ENCODE data around the gene GMNC.

GMNC gene

GRCh38 chr3:190867071-190867470 lies 4.6 kb upstream of the GMNC start:
- DNase-seq (ENCODE audit: low spot score) = no peak
- CTCF ChIA-PET = no interaction called here
- TF ChIP-seq CTCF (conservative IDR thresholded peaks at IDR 0.05; ENCODE audit: low read depth) = no peak
- H3K27ac ChIP-seq = no peak overlapping the region
- POLR2A ChIA-PET (ENCODE audit: low non-redundant PET) = no interaction called here

GRCh38 chr3:190865828-190866227 lies 3.3 kb upstream of the GMNC start:
- peak; percentile 17 for DNase-seq (ENCODE audit: low spot score)
- TF ChIP-seq CTCF (conservative IDR thresholded peaks at IDR 0.05; ENCODE audit: low read depth) = no peak
- POLR2A ChIA-PET (ENCODE audit: low non-redundant PET) = no interaction called here
- no peak overlapping the region for H3K27ac ChIP-seq
- CTCF ChIA-PET = interaction anchor here (0.5 to 0.6 kb wide), 2 partner anchors 53 to 60 kb away, joined by 3 read pairs; no protein-coding TSS in a partner anchor

GRCh38 chr3:190865419-190865818 lies 2.9 kb upstream of the GMNC start:
- ChIA-PET CTCF (interaction anchor here (0.5 kb wide), 1 partner anchor 54 kb away, joined by 3 read pairs; no protein-coding TSS in a partner anchor), POLR2A (ENCODE audit: low non-redundant PET) (no interaction called here)

GRCh38 chr3:190864002-190864401 lies 1.5 kb upstream of the GMNC start:
- no peak for DNase-seq (ENCODE audit: low spot score)
- no peak overlapping the region for H3K27ac ChIP-seq
- CTCF ChIA-PET = no interaction called here
- POLR2A ChIA-PET (ENCODE audit: low non-redundant PET) = no interaction called here
- TF ChIP-seq CTCF (conservative IDR thresholded peaks at IDR 0.05; ENCODE audit: low read depth) = no peak

More at GRCh38 chr3:190865419-190865818, 2.9 kb upstream of the GMNC start:
- TF ChIP-seq CTCF (conservative IDR thresholded peaks at IDR 0.05; ENCODE audit: low read depth) = no peak
- H3K27ac ChIP-seq = no peak overlapping the region
- DNase-seq (ENCODE audit: low spot score) = no peak

- no peak overlapping the region for H3K27ac ChIP-seq
- ChIA-PET POLR2A (ENCODE audit: low non-redundant PET) (no interaction called here), CTCF (no interaction called here)
- DNase-seq (ENCODE audit: low spot score) = no peak
- TF ChIP-seq CTCF (conservative IDR thresholded peaks at IDR 0.05; ENCODE audit: low read depth) = no peak
These were observed 598 bp upstream of the GMNC start for GRCh38 chr3:190863119-190863465.

GRCh38 chr3:190860521-190860920 lies 2.0 kb downstream of the GMNC start:
- POLR2A ChIA-PET (ENCODE audit: low non-redundant PET) = no interaction called here
- DNase-seq (ENCODE audit: low spot score) = no peak
- H3K27ac ChIP-seq = no peak overlapping the region
- no peak for TF ChIP-seq CTCF (conservative IDR thresholded peaks at IDR 0.05; ENCODE audit: low read depth)
- CTCF ChIA-PET = interaction anchor here (0.6 kb wide), 2 partner anchors 106 to 739 kb away, joined by 3 read pairs; no protein-coding TSS in a partner anchor

- POLR2A ChIA-PET (ENCODE audit: low non-redundant PET) = no interaction called here
- H3K27ac ChIP-seq = no peak overlapping the region
- CTCF ChIA-PET = no interaction called here
- DNase-seq (ENCODE audit: low spot score) = no peak
- TF ChIP-seq CTCF (conservative IDR thresholded peaks at IDR 0.05; ENCODE audit: low read depth) = no peak
These were observed 7.3 kb downstream of the GMNC start for GRCh38 chr3:190855151-190855550.

Data from RWPE1 (cell line).